Measurements from ENCODE around the gene HNRNPUL2.

GRCh38 chr11:62728171-62728988 lies 1.1 kb upstream of the HNRNPUL2 start, which contains the start of gene TTC9C:
- TF ChIP-seq TAF1 (IDR thresholded peaks at IDR 0.05; ENCODE audit: low read depth) (peak; percentile 69), TCF12 (IDR thresholded peaks at IDR 0.05; ENCODE audit: low read depth) (no peak), MAX (IDR thresholded peaks at IDR 0.05) (peak; percentile 59), RAD21 (IDR thresholded peaks at IDR 0.05; ENCODE audit: low read depth) (no peak), TEAD4 (IDR thresholded peaks at IDR 0.05) (no peak), CEBPB (IDR thresholded peaks at IDR 0.05) (no peak), EP300 (IDR thresholded peaks at IDR 0.05; ENCODE audit: borderline replicate concordance) (no peak), REST (IDR thresholded peaks at IDR 0.05; ENCODE audit: low read depth) (no peak), CREB1 (IDR thresholded peaks at IDR 0.05; ENCODE audit: low read depth) (no peak; the same call in 1 of the 2 replicates)

Data from Ishikawa (cell line).